ENCODE data around the gene SYT15. TPM values are rescaled to one million over a fixed set of nuclear protein-coding genes. Genes with fewer than 3 reads are reported as not detected.
"Not testable (repeated sequence)": the region's sequence is repeated elsewhere in the genome, so short reads cannot be mapped to it uniquely, and the experiment has no call there.

SYT15 gene
- total RNA-seq, 6 donors from 2014 or later: 11.6 to 52.4 (median 25.4) TPM

DNA sequence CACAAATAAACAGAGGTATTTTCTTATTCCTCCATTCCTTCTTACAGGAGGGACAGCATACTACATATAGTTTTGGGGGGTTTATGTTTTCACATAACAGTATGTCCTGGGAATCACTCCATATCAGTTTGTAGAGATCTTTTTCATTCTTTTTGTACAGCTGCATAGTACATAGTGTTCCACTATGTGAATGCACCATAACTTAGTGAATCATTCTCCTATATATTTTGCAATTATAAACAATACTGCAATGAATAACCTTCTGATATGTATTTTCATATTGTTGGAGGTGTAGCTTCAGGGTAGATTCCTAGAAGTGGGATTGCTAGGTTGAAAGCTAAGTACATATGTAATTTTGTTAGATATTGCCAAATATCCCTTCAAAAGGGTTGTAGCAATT lies 61.1 kb downstream of the SYT15 start:
- not testable (repeated sequence) for H3K36me3 ChIP-seq; ATAC-seq (ENCODE audit: low FRiP score in 2 of 2); H3K4me3 ChIP-seq; DNase-seq; H3K27ac ChIP-seq; H3K9me3 ChIP-seq; H3K27me3 ChIP-seq; H3K4me1 ChIP-seq

Other genes with a start within 250 kb of the SYT15 start
- 10 to 100 TPM; 10.5 to 45.3 (median 27.0) TPM for gene ANXA8L1, start 203.4 kb upstream of the SYT15 start, total RNA-seq
- 1 to 10 TPM in 1 of 6 donors, under 1 TPM in 1, not detected in 4; 0.69 to 3.3 TPM for gene NPY4R, start 113.2 kb upstream of the SYT15 start, total RNA-seq
- gene GPRIN2, start 22.5 kb upstream of the SYT15 start, total RNA-seq: 10 to 100 TPM; 39.8 to 91.0 (median 63.2) TPM

Measured in upper lobe of left lung (tissue), 6 donors.